GM08714 (cell line): Measurements from ENCODE around the gene ALDH4A1.
"Not testable (repeated sequence)": the region's sequence is repeated elsewhere in the genome, so short reads cannot be mapped to it uniquely, and the experiment has no call there.

Experiments used
- H3K4me3 ChIP-seq: fragments of 200-500 bp; sonication (Bioruptor generic); 2 replicates; pipeline ENCODE4 v1.5.1; 2014; ENCODE audit warnings: mild to moderate bottlenecking, low read length, inconsistent platforms
- ZNF274 ChIP-seq: IDR thresholded peaks from 2 replicates; pipeline ENCODE4 v1.6.1; 2012; ENCODE audit warnings: mild to moderate bottlenecking, low read depth, low read length

Gene ALDH4A1

DNA sequence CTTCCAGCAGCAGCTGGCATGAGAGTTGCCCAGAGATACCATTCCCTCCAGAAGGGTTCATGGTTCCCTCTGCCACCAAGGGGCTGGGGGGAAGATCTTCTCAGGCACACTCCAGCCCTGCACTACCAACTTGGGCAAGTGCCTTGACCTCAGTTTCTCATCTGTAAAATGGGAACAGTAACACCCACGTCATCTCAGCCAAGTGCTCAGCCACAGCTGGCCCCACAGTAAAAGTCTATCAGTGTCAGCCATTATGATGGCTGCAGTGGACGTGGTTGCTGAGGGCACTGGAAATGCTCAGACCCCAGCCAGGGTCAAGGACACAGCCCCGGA is 26.6 kb downstream of the ALDH4A1 start:
- no peak for TF ChIP-seq ZNF274
- H3K4me3 ChIP-seq = no peak overlapping the region

DNA sequence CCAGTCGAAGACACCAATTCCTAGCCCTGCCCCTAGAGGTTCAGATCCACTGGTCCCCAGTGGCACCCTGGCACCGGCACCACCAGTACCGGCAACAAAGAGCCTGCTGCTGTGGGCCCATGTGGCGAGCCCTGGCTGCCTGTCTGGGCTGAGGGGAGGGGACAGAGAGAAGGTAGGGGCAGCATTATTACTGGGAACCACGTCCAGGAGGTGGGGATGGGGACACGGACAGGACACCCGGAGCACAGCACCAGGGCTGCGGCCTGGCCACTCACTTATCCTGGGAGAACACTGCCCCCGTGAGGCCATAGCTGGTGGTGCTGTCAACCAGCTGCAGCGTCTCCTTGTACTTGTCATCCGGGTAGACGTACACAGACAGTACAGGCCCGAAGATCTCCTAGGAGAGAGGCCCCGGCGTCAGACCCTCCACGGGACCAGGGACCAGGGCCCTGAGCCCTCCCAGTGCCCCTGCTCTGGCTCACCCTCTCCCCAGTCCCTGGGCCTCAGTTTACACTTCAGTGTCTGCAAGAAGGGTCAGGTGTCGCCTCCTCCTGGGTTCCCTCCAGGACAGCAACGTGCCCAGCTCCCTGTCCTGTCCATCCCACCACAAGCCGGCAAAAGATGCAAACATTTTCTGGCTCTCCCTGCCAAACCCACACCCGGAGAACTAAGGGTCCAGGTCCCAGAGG is 27.1 kb downstream of the ALDH4A1 start:
- TF ChIP-seq ZNF274 = no peak
- H3K4me3 ChIP-seq = no peak overlapping the region

DNA sequence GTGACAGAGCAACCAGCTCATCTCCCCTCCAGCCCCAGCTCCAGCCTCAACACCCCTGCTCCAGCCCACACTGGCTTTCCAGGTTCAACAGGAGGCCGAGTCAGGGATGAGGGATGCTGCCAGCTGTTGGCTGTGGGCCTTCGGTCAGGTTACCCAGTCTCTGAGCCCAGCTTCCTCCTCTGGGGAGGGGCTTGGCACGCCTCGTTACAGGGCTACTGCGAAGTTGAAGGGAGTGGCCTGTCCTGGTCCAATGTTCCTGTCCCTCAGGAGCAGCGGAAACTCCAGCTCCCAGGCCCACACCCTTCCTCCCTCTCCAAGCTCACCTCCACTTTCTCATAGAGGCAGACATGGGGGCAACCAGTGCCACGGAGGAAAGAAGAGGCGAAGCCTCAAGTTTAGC is 27.8 kb downstream of the ALDH4A1 start:
- no peak overlapping the region for H3K4me3 ChIP-seq
- no peak for TF ChIP-seq ZNF274

DNA sequence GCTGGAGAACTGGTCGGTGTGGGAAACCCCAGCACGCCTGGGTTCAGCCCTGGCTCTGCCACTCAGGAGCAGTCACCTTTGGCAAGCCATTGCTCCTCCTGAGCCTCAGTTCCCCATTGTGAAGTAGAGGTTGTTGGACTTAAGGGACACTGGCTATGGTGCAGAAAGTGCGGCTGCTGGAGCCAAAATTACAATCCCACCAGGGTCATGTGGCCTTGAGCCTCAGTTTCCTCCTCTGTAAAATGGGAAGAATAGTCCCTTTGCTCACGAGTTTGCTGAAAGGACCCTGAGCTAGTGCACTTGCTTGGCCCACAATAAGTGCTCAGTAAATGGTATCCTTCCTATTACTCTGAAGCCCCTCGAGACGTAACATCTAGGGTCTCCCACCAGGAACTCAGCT is 28.3 kb downstream of the ALDH4A1 start:
- no peak for TF ChIP-seq ZNF274
- H3K4me3 ChIP-seq = no peak overlapping the region

DNA sequence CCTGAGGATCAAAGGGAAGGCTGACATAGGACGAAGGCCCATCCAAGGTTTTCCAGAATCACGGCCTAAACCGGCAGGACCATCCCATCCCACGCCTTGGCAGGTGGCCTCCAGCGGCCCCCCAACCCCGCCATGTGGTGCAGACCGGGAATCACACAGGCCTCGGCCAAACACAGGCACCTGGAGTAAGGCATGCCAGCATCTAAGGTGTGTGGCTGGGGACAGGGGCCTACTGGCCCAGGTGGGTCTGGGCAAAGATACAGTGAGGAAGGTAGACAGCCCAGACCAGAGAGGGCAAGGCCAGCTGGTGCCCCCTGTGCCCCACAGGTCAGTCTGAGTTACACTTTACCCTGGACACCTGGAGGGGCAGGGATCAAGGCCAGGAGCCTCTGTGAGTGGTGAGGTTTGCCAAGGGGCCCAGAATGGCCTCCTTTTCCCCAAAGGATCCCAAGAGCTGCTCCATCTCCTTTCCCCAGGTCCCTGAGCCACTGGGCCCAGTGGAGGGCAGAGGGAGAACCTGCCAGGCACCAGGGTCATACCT is 30.2 kb downstream of the ALDH4A1 start:
- no peak for TF ChIP-seq ZNF274
- no peak overlapping the region for H3K4me3 ChIP-seq

DNA sequence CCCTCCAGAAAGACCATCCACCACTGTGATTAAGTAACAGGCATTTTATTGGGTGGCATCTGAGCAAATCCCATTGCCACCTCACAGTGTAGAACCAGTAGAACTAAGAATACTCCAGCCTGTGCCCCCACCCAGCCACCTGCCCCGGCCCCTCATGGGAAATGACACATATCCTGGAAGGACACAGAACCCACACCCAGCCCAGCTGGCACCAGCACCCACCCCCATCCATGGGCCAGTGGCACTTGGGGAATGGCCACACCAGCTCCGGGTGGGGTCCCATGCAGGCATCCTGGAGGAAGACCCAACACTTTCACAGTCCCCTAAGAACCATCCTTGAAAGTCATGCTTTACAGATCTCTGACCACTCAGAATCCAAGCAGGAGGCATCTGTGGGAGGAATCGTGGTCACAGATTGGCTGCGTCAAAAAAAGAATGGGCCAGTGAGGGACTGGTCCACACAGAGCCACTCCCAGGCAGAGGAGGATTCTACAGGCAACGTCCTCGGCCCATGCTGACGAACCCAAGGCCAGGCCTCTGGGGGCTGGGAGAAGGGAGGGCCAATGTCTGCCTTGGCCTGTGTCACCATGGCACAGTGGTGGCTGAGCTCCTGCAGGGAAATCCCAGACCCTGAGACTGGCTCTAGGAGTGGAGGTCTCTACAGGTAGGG is 30.8 kb downstream of the ALDH4A1 start:
- TF ChIP-seq ZNF274 = no peak

DNA sequence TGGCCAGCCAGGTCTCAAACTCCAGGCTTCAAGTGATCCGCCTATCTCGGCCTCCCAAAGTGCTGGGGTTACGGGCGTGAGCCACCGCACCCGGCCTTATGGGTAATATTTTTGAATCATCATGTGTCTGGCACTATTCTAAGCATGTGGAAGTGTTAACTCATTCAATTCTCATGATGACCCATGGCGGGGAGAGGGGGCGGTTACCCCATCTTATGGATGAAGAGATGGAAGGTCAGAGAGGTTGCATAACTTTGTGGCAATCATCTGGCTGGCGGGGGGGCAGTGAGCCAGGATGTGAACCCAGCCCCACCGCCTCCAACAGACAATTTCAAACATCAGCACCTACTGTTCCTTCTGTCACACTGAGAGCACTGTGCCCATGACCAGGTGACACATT is 31.4 kb downstream of the ALDH4A1 start:
- no peak overlapping the region for H3K4me3 ChIP-seq
- TF ChIP-seq ZNF274 = no peak

More for the DNA sequence above, 30.8 kb downstream of the ALDH4A1 start:
- H3K4me3 ChIP-seq = no peak overlapping the region

DNA sequence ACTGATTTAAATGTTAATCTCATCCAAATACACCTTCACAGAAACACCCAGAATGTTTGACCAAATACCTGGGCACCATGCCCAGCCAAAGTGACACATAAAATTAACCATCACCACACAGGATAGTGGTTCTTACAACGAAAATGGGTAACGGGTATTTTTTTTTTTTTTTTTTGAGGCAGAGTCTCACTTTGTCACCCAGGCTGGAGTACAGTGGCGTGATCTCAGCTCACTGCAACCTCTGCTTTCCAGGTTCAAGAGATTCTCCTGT is 31.8 kb downstream of the ALDH4A1 start:
- H3K4me3 ChIP-seq = not testable (repeated sequence)

DNA sequence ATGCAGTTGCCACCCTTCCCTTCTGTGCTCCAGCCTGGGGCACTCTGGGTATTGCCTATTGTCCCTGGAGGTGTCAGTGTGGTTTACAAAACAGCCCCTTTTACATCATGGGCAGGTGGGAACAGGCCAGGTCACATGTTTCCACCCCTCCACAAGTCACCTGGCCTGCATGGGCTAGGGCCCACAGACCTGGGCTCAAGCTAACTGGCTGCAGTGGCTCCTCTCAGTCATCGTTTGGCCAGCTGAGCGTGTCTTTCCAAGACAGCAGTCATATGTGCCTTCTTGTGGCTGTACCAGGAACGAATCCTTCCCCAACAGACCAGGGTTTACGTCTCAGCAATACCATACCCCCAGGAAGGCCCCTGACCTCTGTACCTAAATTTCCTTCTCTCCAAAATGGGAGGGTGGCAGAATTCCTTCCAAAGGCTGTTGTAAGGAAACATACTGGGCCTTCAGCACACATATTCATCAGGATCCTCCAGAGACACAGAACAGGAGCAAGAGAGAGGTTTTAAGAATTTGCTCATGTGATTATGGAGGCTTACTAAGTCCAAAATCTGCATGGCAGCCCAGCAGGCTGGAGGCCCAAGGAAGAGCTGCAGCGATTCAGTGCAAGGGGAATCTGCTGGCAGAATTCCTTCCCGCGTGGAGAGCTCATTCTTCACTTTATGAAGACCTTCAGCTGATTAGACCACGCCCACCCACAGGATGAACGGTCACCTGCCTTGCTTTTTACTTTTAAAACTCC is 32.3 kb downstream of the ALDH4A1 start:
- H3K4me3 ChIP-seq = no peak overlapping the region
- no peak for TF ChIP-seq ZNF274

DNA sequence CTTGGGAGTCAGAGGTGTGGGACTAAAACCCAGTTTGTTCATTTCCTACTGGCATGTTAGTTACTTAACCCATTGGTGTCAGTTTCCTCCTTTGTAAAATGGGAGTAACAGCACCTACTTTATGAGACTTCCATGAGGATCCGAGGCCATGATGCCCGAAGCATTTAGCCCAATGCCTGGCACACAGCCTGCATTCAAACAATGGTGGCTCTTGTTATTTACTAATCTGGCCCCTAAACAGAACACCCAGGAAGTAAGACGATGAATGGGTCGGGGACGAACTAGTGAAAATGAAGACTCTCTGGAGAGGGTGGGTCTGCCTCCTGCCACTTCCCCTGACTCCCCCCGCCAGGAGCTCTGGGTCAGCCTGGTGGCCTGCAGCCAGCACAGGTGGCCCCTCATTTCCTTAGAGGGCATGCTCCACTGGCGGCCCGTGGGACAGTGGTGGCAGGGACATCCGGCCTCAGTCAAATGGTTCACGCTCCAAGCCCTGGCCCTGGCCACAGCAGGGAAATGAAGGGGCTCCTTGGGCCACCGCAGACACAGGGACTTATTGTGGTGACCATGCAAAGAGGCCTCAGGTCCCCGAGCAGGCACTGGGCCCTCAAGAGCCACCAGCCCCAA is 33.4 kb downstream of the ALDH4A1 start:
- TF ChIP-seq ZNF274 = no peak

DNA sequence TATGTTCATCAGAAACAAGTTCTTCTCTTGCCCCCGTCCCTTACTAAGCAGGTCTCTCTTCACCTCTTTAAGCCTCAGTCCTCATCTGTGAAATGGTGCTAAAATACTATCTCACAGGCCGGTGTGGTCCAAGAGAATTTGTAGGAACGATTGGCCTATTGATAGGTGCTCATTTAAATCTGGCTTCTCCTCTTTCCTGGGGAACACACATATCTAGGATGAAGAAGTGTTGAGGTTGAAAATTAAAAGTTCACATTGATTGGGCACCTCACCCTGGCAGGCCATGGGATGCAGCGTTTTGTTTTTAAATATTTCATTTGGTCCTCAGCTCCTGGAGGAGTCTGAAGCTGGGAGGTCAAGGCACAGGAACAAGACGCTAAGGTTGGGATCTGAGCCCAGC is 34.0 kb downstream of the ALDH4A1 start:
- no peak overlapping the region for H3K4me3 ChIP-seq
- TF ChIP-seq ZNF274 = no peak

More for the DNA sequence above, 33.4 kb downstream of the ALDH4A1 start:
- no peak overlapping the region for H3K4me3 ChIP-seq

DNA sequence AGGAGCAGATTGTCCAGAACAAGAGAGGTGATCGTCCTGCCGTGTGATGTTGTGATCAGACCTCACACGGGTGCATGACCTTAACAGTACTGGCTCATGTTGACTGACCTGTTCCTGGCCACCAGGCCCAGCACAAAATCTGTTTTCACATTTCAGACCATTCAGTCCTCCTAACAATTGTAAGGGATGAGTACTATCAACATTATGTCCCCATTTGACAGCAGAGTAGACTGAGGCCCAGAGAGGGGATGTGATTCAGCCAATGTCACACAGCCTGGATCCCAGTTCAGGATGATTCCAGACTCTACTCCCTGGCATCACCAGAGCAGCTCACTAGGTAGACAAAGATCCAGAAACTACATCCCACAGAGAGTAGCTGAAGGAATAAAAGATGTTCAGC is 35.5 kb downstream of the ALDH4A1 start:
- no peak for TF ChIP-seq ZNF274

DNA sequence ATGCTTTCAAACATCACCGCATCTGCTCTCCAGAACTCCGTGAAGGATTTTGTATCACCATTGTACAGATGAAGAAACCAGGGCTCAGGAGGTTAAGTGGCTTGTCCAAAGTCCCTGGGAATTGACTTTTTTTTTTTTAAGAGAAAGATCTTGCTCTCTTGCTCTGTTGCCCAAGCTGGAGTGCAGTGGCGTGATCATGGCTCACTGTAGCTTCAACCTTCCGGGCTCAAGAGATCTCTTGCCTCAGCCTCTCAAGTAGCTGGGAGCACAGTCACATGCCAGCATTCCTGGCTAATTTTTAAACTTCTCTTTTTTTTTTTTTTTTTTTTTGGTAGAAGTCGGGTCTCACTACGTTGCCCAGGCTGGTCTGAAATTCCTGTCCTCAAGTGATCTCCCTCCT is 36.0 kb downstream of the ALDH4A1 start:
- TF ChIP-seq ZNF274 = no peak
- no peak overlapping the region for H3K4me3 ChIP-seq

More for the DNA sequence above, 35.5 kb downstream of the ALDH4A1 start:
- no peak overlapping the region for H3K4me3 ChIP-seq

DNA sequence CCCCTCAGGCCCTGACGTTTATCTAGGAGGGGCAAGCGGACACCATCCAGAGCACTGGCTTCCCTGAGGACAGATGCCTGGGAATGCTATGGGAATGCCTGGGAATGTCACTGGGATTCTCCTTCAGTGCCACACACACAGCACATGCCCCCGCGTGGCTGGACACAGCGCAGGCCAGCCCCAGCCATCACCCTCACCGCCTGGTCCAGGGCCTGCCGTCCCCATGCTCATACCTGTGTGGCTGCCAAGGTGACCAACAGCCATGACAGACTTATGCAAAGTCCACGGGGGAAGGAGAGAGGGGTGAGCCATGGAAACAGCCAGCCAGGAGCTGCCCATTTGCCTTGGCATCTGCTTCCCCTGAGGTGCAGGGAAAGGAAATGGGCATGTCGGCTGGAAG is 37.2 kb downstream of the ALDH4A1 start:
- TF ChIP-seq ZNF274 = no peak
- no peak overlapping the region for H3K4me3 ChIP-seq

DNA sequence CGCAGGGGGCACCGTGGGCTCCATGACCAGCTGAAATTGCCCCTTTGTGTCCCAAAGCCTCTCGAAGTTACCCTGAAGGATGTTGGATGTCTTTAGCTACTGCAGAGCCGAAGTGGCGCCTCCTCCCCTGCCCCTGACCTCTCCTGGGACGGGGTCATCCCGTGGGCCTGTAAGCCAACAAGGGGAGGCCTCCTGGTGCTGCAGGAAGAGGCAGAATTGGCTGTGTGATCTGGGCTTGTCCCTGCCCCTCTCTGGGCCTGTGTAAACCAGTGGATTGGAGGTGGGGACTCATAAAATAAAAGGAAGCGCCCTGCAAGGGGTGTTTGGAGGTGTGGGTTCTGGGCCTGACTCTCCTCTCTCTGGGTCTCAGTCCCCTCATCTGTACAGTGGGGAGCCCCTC is 40.8 kb downstream of the ALDH4A1 start:
- TF ChIP-seq ZNF274 = no peak
- H3K4me3 ChIP-seq = no peak overlapping the region
